GM19099 (cell line): ENCODE data around the gene RASA3.

Experiments used
- POLR2A ChIP-seq: IDR thresholded peaks from 3 replicates; pipeline ENCODE4 v1.6.1; 2011; ENCODE audit warnings: low read depth; ENCODE audit not compliant: insufficient read length; ENCODE audit errors: extremely low read depth

The RASA3 gene

GRCh38 chr13:114134111-114134943, 1.9 kb upstream of the RASA3 start:
- TF ChIP-seq POLR2A: no peak

- TF ChIP-seq POLR2A: no peak
These were observed 622 bp downstream of the RASA3 start for GRCh38 chr13:114131583-114132418.

- TF ChIP-seq POLR2A: peak; percentile 45
These were observed 1.4 kb downstream of the RASA3 start for GRCh38 chr13:114130837-114131582.

- TF ChIP-seq POLR2A: no peak
These were observed 2.1 kb downstream of the RASA3 start for GRCh38 chr13:114130131-114130836.

GRCh38 chr13:114129649-114130062, 2.8 kb downstream of the RASA3 start:
- TF ChIP-seq POLR2A: no peak

- TF ChIP-seq POLR2A: peak; percentile 46
These were observed 3.5 kb downstream of the RASA3 start for GRCh38 chr13:114128624-114129522.

GRCh38 chr13:114128348-114128623, 4.1 kb downstream of the RASA3 start:
- no peak for TF ChIP-seq POLR2A

GRCh38 chr13:114127473-114128347, 4.7 kb downstream of the RASA3 start:
- no peak for TF ChIP-seq POLR2A

GRCh38 chr13:114126789-114127472, 5.5 kb downstream of the RASA3 start:
- no peak for TF ChIP-seq POLR2A

- no peak for TF ChIP-seq POLR2A
These were observed 6.8 kb downstream of the RASA3 start for GRCh38 chr13:114125589-114125988.

- no peak for TF ChIP-seq POLR2A
These were observed 7.5 kb downstream of the RASA3 start for GRCh38 chr13:114124921-114125320.

GRCh38 chr13:114124431-114124830, 8.0 kb downstream of the RASA3 start:
- no peak for TF ChIP-seq POLR2A
